Trophoblast cell (in vitro differentiated cells and primary cell): ENCODE results near the gene PLPP1.

Source experiments
- DNase-seq, 2 donors: peaks; one replicate each; pipeline ENCODE4 v3.0.0-alpha.2; 2016
- H2AFZ ChIP-seq: 2 replicates; pipeline ENCODE4 v1.6.1; 2013; ENCODE audit warnings: low read length, moderate library complexity, mild to moderate bottlenecking; ENCODE audit not compliant: insufficient read depth, poor library complexity
- H2AK5ac ChIP-seq: 2 replicates; pipeline ENCODE4 v1.6.1; 2013; ENCODE audit warnings: mild to moderate bottlenecking, low read length
- H2BK120ac ChIP-seq: 2 replicates; pipeline ENCODE4 v1.6.1; 2013; ENCODE audit warnings: low read length, mild to moderate bottlenecking, moderate library complexity; ENCODE audit not compliant: insufficient read depth, poor library complexity
- H2BK12ac ChIP-seq: 2 replicates; pipeline ENCODE4 v1.6.1; 2013; ENCODE audit warnings: mild to moderate bottlenecking, low read length, moderate library complexity
- H2BK5ac ChIP-seq: 2 replicates; pipeline ENCODE4 v1.6.1; 2013; ENCODE audit warnings: low read length, low read depth, moderate library complexity, mild to moderate bottlenecking; ENCODE audit not compliant: poor library complexity
- H3K14ac ChIP-seq: 2 replicates; pipeline ENCODE4 v1.6.1; 2013; ENCODE audit warnings: mild to moderate bottlenecking, low read length
- H3K18ac ChIP-seq: 2 replicates; pipeline ENCODE4 v1.6.1; 2013; ENCODE audit warnings: mild to moderate bottlenecking, low read length
- H3K23ac ChIP-seq: 2 replicates; pipeline ENCODE4 v1.6.1; 2013; ENCODE audit warnings: low read length
- H3K27ac ChIP-seq: 2 replicates; pipeline ENCODE4 v1.5.1; 2013; ENCODE audit warnings: low read depth, mild to moderate bottlenecking, inconsistent platforms, low read length, moderate library complexity
- H3K27me3 ChIP-seq: 2 replicates; pipeline ENCODE4 v1.6.1; 2013; ENCODE audit warnings: inconsistent platforms, mild to moderate bottlenecking, low read length, moderate library complexity; ENCODE audit not compliant: insufficient read depth
- H3K36me3 ChIP-seq, 2 experiments: 1 replicate in 1 of 2; 2 replicates in 1 of 2; pipeline ENCODE4 v1.6.1; 2013; ENCODE audit warnings: low read length in 2 of 2, mild to moderate bottlenecking in 2 of 2, moderate library complexity in 1 of 2; ENCODE audit not compliant: insufficient read depth in 2 of 2, control insufficient read depth in 1 of 2
- H3K4ac ChIP-seq: 2 replicates; pipeline ENCODE4 v1.6.1; 2013; ENCODE audit warnings: low read depth, mild to moderate bottlenecking, low read length, moderate library complexity
- H3K4me1 ChIP-seq, 2 experiments: 1 replicate in 1 of 2; 2 replicates in 1 of 2; pipeline ENCODE4 v1.6.1; 2013; ENCODE audit warnings: low read length in 2 of 2, mild to moderate bottlenecking in 2 of 2, moderate library complexity in 1 of 2; ENCODE audit not compliant: insufficient read depth in 2 of 2, control insufficient read depth in 1 of 2
- H3K4me2 ChIP-seq: 2 replicates; pipeline ENCODE4 v1.6.1; 2013; ENCODE audit warnings: inconsistent platforms, mild to moderate bottlenecking, low read length, moderate library complexity
- H3K4me3 ChIP-seq: 2 replicates; pipeline ENCODE4 v1.5.1; 2013; ENCODE audit warnings: mild to moderate bottlenecking, low read depth, low read length, inconsistent platforms
- H3K79me1 ChIP-seq: one replicate; pipeline ENCODE4 v1.6.1; 2013; ENCODE audit warnings: low read length
- H3K79me2 ChIP-seq: 2 replicates; pipeline ENCODE4 v1.6.1; 2013; ENCODE audit warnings: low read length, mild to moderate bottlenecking; ENCODE audit not compliant: control insufficient read depth, insufficient read depth, poor library complexity
- H3K9ac ChIP-seq: 2 replicates; pipeline ENCODE4 v1.6.1; 2013; ENCODE audit warnings: mild to moderate bottlenecking, low read length
- H3K9me3 ChIP-seq: 2 replicates; pipeline ENCODE4 v1.6.1; 2013; ENCODE audit warnings: low read depth, mild to moderate bottlenecking, control low read depth, inconsistent platforms, low read length; ENCODE audit not compliant: insufficient read depth
- H4K12ac ChIP-seq: 2 replicates; pipeline ENCODE4 v1.6.1; 2013; ENCODE audit warnings: low read depth, mild to moderate bottlenecking, low read length, moderate library complexity
- H4K8ac ChIP-seq: 2 replicates; pipeline ENCODE4 v1.6.1; 2013; ENCODE audit warnings: low read depth, mild to moderate bottlenecking, low read length, moderate library complexity
- H4K91ac ChIP-seq: one replicate; pipeline ENCODE4 v1.6.1; 2013; ENCODE audit warnings: low read depth, mild to moderate bottlenecking, low read length, moderate library complexity
- WGBS: extraction: QIAGEN DNeasy Blood & Tissue Kit; methylation state at CpG from one replicate; pipeline ENCODE4 v1.1.7; 2013; ENCODE audit warnings: missing lambda C conversion rate; ENCODE audit not compliant: insufficient read length, insufficient coverage; ENCODE audit errors: extremely low coverage; 5-methylcytosine and 5-hydroxymethylcytosine counted together

The PLPP1 gene

DNA sequence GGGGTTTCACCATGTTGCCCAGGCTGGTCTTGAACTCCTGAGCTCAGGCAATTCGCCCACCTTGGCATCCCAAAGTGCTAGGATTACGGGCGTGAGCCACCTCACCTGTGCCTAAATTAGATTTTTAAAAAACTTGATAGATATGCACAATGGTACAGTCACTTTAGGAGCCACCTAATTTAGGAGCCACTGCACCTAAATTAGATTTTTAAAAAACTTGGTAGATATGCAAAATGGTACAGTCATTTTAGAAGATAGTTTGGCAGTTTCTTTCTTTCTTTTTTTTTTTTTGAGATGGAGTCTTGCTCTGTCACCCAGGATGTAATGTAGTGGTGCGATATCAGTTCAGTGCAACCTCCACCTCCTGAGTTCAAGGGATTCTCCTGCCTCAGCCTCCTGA lies 37.8 kb upstream of the PLPP1 start:
- H2AK5ac ChIP-seq: peak overlapping the region; percentile 93
- no peak overlapping the region for H3K9ac ChIP-seq
- no peak overlapping the region for H3K4me3 ChIP-seq
- H2BK5ac ChIP-seq: peak overlapping the region; percentile 84
- no peaks in the 10 kb centered on the region for H3K27me3 ChIP-seq
- H3K23ac ChIP-seq: no peak overlapping the region
- no peak overlapping the region for H4K12ac ChIP-seq
- H3K27ac ChIP-seq: peak overlapping the region; percentile 94
- peaks cover 15% of the 10 kb centered on the region in 2 experiments for H3K4me1 ChIP-seq
- peak overlapping the region; percentile 61 for H3K14ac ChIP-seq
- H4K8ac ChIP-seq: peak overlapping the region; percentile 77
- H4K91ac ChIP-seq: peak overlapping the region; percentile 87
- no peak overlapping the region for H2AFZ ChIP-seq
- no peak overlapping the region for H3K4me2 ChIP-seq
- peaks cover 2% of the 10 kb centered on the region for H3K79me2 ChIP-seq
- H3K18ac ChIP-seq: no peak overlapping the region
- DNase-seq: no peak
- H2BK120ac ChIP-seq: peak overlapping the region; percentile 83
- peak overlapping the region; percentile 98 for H2BK12ac ChIP-seq
- no CpG with 5 or more reads among the region's 4 CpGs for WGBS
- peaks cover 37% of the 10 kb centered on the region for H3K79me1 ChIP-seq
- no peak overlapping the region for H3K4ac ChIP-seq
- no peaks in the 10 kb centered on the region for H3K9me3 ChIP-seq
- H3K36me3 ChIP-seq: no peaks in the 10 kb centered on the region

DNA sequence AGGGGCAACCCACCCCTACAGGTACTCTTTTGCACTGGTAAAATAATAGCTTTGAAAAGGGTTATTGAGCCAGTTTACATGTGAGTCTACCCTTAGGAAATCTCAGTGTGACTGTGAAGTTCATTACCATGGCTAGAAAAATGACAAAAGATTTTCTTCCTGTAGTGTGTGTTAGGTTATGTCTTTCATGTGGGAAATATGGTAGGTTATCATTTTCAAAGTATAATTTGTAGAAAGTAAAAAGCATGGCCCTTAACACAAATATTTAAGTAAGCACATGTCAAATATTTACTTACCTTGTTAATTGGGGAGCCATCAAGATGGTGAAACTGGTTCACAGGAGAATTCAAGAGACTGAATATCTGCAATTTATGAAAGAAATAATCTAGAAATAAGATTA lies 37.3 kb upstream of the PLPP1 start:
- Histone ChIP-seq H4K8ac (peak overlapping the region; percentile 77), H3K14ac (no peak overlapping the region)

DNA sequence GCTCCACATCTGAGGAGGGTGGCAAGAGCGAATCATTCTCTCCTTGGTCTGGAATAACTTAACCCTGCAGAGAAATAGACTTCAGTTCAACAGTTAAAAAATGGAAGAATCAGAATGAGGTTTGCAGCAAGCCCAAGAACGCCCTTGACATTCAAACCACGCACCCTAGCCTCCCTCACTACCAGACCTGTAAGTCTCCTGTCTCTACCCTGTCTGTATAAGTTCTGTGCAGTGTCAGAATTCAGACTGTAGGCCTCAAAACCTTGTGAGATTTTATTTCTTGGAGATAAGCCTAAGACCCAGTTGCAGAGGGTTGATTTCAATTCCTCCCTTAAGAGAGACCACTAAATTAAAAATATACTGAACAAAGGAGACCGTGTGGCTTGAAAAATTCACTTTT lies 35.8 kb upstream of the PLPP1 start:
- H3K27me3 ChIP-seq: no peaks in the 10 kb centered on the region
- no CpG with 5 or more reads among the region's 4 CpGs for WGBS
- peaks cover 10 to 12% of the 10 kb centered on the region in 2 experiments for H3K4me1 ChIP-seq
- H3K14ac ChIP-seq: peak overlapping the region; percentile 76
- peak in 1 of 2 donors; percentile 38 for DNase-seq
- H2AFZ ChIP-seq: peak overlapping the region; percentile 14
- H3K4ac ChIP-seq: peak overlapping the region; percentile 29
- no peaks in the 10 kb centered on the region for H3K36me3 ChIP-seq
- peak overlapping the region; percentile 39 for H3K4me2 ChIP-seq
- no peak overlapping the region for H3K4me3 ChIP-seq
- H3K27ac ChIP-seq: peak overlapping the region; percentile 99
- peaks cover 31% of the 10 kb centered on the region for H3K79me1 ChIP-seq
- H2BK120ac ChIP-seq: peak overlapping the region; percentile 93
- H2AK5ac ChIP-seq: peak overlapping the region; percentile 42
- H3K23ac ChIP-seq: no peak overlapping the region
- H4K91ac ChIP-seq: peak overlapping the region; percentile 93
- peak overlapping the region; percentile 75 for H2BK12ac ChIP-seq
- peak overlapping the region; percentile 78 for H4K8ac ChIP-seq
- H4K12ac ChIP-seq: peak overlapping the region; percentile 77
- no peaks in the 10 kb centered on the region for H3K9me3 ChIP-seq
- no peak overlapping the region for H3K9ac ChIP-seq
- H3K79me2 ChIP-seq: peaks cover 2% of the 10 kb centered on the region
- H2BK5ac ChIP-seq: peak overlapping the region; percentile 87
- H3K18ac ChIP-seq: peak overlapping the region; percentile 56

More for the DNA sequence above, 37.3 kb upstream of the PLPP1 start:
- Histone ChIP-seq H2BK120ac (peak overlapping the region; percentile 72), H3K4ac (no peak overlapping the region), H3K23ac (no peak overlapping the region), H3K36me3 (no peaks in the 10 kb centered on the region), H3K27me3 (no peaks in the 10 kb centered on the region), H3K18ac (no peak overlapping the region), H3K4me3 (no peak overlapping the region), H2BK12ac (no peak overlapping the region), H3K79me2 (peaks cover 2% of the 10 kb centered on the region), H3K79me1 (peaks cover 35% of the 10 kb centered on the region), H3K9me3 (no peaks in the 10 kb centered on the region), H2AK5ac (no peak overlapping the region), H2AFZ (no peak overlapping the region), H4K91ac (peak overlapping the region; percentile 80), H3K4me1 (peaks cover 12 to 14% of the 10 kb centered on the region in 2 experiments), H4K12ac (no peak overlapping the region), H3K4me2 (no peak overlapping the region), H3K27ac (peak overlapping the region; percentile 94), H3K9ac (no peak overlapping the region), H2BK5ac (peak overlapping the region; percentile 86)
- no peak for DNase-seq

DNA sequence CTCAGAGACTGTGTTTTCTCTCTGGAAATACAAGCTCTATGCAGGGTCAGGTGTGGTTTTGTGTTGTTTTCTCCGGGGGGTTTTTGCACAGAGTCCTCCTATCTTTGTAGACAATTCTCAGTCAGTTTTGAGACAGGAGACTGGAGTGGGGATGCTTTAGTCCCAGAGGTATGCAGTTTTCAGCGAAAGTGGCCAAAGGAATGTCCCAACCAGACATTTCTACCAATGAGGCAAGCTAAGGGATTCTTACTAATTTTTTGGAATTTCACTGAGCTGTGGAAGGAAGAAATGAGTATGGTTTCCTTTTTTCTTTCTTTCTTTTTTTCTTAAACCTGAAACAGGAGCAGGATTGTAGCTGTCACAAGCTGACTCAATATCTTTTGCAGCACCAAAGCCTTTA lies 35.3 kb upstream of the PLPP1 start:
- peak overlapping the region; percentile 96 for H2BK120ac ChIP-seq
- H3K79me1 ChIP-seq: peaks cover 30% of the 10 kb centered on the region
- H2BK12ac ChIP-seq: no peak overlapping the region
- H4K8ac ChIP-seq: peak overlapping the region; percentile 78
- H3K4me3 ChIP-seq: no peak overlapping the region
- H3K4ac ChIP-seq: no peak overlapping the region
- H2AK5ac ChIP-seq: no peak overlapping the region
- no peaks in the 10 kb centered on the region for H3K9me3 ChIP-seq
- peak overlapping the region; percentile 76 for H3K14ac ChIP-seq
- H3K9ac ChIP-seq: no peak overlapping the region
- WGBS: no CpG with 5 or more reads among the region's 2 CpGs
- peak overlapping the region; percentile 93 for H4K91ac ChIP-seq
- H3K79me2 ChIP-seq: peaks cover 2% of the 10 kb centered on the region
- no peaks in the 10 kb centered on the region for H3K36me3 ChIP-seq
- H3K18ac ChIP-seq: no peak overlapping the region
- H4K12ac ChIP-seq: no peak overlapping the region
- peak overlapping the region; percentile 99 for H3K27ac ChIP-seq
- no peak overlapping the region for H2AFZ ChIP-seq
- H2BK5ac ChIP-seq: peak overlapping the region; percentile 87
- H3K23ac ChIP-seq: no peak overlapping the region
- peak; percentile 30 to 90 for DNase-seq
- H3K4me1 ChIP-seq: peaks cover 10 to 12% of the 10 kb centered on the region in 2 experiments
- H3K4me2 ChIP-seq: peak overlapping the region; percentile 39
- no peaks in the 10 kb centered on the region for H3K27me3 ChIP-seq
